Inferior parietal cortex (tissue), 1 donor: ENCODE measurements around the gene OR52H1.

ENCODE experiments used
- DNase-seq: peaks from one replicate; pipeline ENCODE4 v3.0.0-alpha.2; 2016; ENCODE audit errors: extremely low spot score

The OR52H1 gene

GRCh38 chr11:5534046-5534445 is 14.3 kb downstream of the OR52H1 start:
- no peak for DNase-seq

GRCh38 chr11:5531053-5531831 is 17.1 kb downstream of the OR52H1 start:
- no peak for DNase-seq

DNA sequence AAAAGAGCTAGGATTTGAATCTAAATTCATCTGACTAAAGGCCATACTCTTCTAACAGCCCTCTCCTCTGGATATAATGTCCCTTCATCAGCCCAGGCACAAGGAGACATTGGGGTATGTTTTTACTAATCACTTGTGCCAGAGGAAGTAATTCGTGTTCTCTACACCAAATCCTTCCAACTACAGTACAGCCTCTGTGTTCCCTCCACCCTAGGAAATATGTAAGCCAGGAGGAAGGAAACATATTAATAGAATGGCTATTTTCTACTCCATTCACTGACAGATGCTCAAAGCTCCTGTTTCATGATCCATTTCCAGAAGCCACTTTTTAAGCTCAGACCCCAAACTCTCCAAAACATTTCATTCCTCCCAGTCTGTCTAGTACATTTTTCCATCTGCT is 19.8 kb downstream of the OR52H1 start:
- DNase-seq = no peak

DNA sequence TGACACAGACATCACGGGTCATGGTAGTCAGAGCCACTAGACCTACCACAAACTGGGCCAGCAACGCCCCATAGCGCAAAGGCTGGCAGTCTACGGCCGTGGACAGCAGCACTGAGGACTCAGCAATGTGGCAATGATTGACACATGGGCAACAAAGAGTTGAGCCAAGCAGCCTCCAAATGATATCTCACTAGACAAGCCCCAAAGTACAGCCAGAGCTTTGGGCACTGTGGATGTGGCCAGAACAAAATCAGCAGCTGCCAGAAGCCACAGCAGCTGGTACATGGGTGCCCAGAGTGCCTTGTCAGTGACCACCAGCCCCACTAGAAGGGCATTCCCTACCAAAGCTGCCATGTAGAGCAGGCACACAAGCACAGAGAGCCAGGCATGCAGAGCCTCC is 20.6 kb downstream of the OR52H1 start:
- no peak for DNase-seq

- no peak for DNase-seq
Observed at GRCh38 chr11:5524756-5525155, 23.6 kb downstream of the OR52H1 start.

DNA sequence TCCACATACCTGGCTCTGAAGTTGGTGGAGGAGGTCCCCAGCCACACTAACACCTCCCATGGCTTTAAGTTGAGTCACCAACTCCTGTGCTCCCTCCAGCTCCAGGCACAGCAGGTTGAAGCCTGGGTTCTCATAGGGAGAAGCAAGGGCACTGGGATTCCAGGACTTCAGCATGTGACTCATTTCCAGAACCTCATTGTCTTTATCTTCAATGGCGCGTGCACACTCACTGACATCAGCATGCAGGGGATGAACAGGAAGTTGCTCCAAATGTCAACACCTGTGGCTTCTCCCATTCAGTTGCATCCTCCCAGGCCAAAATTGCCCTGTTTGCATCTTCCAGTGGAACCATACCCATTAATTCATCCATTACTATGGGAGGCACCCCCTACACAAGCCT is 26.0 kb downstream of the OR52H1 start:
- no peak for DNase-seq

DNA sequence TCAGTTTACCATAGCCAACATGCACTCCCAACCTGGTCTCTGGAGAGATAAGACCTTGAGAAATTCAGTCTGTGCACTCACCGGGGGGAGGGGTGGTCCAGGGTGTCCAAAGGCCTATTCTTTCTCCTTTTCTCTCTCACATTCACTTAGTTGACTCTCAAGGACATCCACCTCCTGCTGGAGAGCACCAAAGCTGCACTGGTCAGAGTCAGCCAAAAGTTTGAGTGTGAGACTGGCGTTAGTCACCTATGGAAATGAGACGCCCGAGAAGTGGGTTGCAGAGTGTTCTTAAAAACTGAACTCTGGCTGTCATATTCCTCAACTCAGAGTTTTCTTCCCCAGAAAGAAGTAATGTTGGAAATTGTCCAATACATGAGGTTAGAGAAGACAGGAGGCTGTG is 26.8 kb downstream of the OR52H1 start:
- no peak for DNase-seq

- no peak for DNase-seq
Observed at GRCh38 chr11:5516599-5516998, 31.7 kb downstream of the OR52H1 start, which contains the start of gene UBQLNL. TSS of gene UBQLNL (minus strand) at chr11:5516699. CDS start at chr11:5516441, 258 bp downstream.

DNA sequence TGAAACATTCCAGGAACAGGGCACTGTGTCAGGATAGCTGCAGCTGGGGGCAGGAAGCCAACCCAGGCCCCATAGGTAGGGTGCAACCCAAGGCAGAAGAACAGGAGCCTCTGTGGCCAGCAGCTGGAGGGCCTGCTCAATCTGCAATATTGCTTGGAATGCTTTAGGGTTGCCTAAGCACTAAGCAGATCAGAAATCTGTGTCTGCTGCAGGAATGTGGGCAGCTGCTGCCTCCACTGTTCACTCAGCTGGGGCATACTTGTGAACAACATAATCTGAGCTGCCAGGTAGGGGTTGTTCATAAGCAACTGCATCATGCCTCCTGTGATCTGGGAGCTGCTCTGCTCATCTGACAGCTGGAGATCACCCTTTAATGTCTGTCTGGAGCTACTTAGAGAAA is 33.5 kb downstream of the OR52H1 start:
- no peak for DNase-seq

GRCh38 chr11:5509803-5510202 is 38.5 kb downstream of the OR52H1 start, which contains the start of gene UBQLN3:
TSS of gene UBQLN3 (minus strand) at chr11:5509957. CDS start at chr11:5509558, 399 bp downstream.
- no peak for DNase-seq

- DNase-seq = no peak
Observed at GRCh38 chr11:5508605-5509004, 39.7 kb downstream of the OR52H1 start.

DNA sequence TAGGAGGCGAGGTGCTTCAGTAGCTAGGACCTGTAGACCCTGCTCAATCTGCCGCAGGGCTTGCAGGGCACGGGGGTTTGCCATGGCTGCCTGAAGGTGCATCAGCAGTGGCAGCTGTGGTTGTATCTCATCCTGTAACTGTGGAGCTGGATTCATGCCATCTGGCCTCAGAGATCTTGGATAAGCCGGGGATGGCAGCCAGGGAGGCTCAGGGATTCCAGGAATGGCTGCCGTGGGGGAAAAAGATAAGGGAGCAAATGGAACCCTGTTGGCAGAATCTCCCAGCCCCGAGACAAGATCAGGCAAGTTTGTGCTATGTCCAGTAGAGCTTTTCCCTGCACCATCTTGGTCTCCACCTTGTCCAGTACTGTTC is 40.4 kb downstream of the OR52H1 start:
- no peak for DNase-seq

DNA sequence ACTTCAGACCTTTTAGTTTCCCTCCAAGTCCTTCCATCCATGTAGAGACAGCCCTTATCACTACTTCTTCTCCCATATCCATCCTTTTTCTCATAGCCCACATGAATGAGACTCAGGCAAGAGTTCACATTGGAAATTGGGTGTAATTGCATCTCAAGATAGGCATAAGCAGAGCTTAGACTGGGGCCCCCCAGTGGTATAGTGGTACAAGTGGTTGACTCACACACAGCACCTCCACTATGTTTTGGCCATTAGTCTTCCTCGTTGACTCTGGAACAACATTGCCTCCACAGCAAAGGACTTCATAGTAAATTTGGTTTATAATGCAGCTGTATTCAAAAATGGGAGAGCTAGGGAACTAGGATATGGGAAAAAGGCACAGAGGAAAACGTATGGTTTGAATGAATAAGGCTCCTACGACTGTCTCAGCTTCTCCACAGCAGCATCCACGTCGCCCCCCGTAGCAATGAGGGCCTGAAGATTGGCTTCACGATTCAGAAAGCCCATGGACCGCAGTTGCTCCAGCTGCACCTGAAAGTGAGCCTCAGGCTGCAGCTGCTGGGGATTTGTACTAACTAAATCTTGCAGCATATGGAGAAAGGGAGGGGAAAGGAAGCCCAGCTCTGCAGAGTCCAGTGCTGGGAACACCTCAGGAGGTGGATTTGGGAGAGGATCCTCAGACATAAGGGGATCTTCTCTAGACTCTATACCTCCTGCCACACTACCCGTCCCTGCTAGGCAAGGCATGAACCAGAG is 41.0 kb downstream of the OR52H1 start:
- DNase-seq = no peak

DNA sequence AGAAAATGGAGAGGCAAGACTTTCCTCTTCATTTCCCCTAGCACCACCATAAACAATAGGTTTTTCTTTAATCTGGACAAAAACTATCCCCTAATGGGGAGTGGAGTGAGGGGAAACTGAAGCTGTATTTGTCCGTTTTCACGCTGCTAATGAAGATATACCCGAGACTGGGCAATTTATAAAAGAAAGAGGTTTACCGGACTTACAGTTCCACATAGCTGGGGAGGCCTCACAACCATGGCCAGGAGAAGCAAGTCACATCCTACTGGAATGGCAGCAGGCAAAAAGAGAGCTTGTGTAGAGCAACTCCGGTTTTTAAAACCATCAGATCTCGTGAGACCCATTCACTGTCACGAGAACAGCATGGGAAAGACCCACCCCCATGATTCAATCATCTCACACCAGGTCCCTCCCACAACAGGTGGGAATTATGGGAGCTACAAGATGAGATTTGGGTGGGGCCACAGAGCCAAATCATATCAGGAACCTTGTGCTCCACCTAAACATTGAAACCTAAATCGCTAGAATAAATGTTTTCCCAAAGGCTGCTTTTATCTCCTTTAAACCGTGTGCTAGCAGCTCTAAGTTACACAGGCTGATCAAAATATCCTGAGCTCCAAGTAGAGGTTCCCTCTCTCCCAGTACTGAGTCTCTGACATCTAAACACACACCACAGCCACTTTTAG is 42.8 kb downstream of the OR52H1 start:
- DNase-seq = no peak

GRCh38 chr11:5504403-5504921 is 43.9 kb downstream of the OR52H1 start:
- DNase-seq = no peak

DNA sequence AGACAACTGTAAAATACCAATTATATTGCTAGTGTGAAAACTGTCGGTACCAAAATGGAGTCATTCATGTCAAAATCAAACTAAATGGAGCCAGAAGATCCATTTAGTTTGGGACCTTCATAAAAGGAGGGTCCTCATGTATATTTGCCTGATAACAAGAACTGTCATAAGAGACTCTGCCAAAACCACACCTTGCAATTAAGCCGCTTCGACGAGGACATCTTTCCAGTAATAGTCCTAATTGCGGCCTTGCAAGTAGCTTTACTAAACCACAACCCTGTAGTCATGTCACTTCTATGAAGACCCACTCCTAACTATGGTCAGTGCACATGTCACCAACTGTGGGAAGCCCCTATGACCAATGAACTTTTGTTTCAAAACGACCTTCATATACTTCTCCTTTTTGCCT is 47.9 kb downstream of the OR52H1 start:
- DNase-seq = no peak

- no peak for DNase-seq
Observed at GRCh38 chr11:5499671-5500070, 48.7 kb downstream of the OR52H1 start.
